Panc1 (cell line): Measurements from ENCODE around the gene CREM. TPM values are rescaled to one million over a fixed set of nuclear protein-coding genes. Genes with fewer than 3 reads are reported as not detected.

Experiments
- ATAC-seq: fragments of 200-7000 bp; cut with Tn5 transposase; 2 replicates; pipeline ENCODE4 v1.9.1; 2020; ENCODE audit warnings: mild to moderate bottlenecking, moderate library complexity
- BruUV-seq: library from RNA; stranded (reverse); fragments of 400-500 nt; replicated peaks from 2 replicates; lab custom pipeline; 2021; lab: Mats Ljungman, UMichigan
- CTCF ChIA-PET: fragments of 300-600 bp; sonication (Branson Sonifier 250); formaldehyde crosslinking; loops from one replicate; lab custom pipeline; 2022; ENCODE audit warnings: antibody characterized with exemption; lab: Charles Lee
- POLR2A ChIA-PET: fragments of 300-600 bp; sonication (Branson Sonifier 250); formaldehyde crosslinking; loops from one replicate; lab custom pipeline; 2022; ENCODE audit warnings: antibody characterized with exemption; lab: Charles Lee
- DNase-seq: peaks from one replicate; pipeline ENCODE4 v3.0.0-alpha.2; 2010; ENCODE audit warnings: low read depth, low spot score
- H3K27ac ChIP-seq: 2 replicates; pipeline ENCODE4 v1.5.1; 2011; ENCODE audit warnings: mild to moderate bottlenecking, low read length, inconsistent platforms
- H3K27me3 ChIP-seq: fragments of 200-500 bp; sonication (Bioruptor generic); 2 replicates; pipeline ENCODE4 v1.6.0; 2014; ENCODE audit warnings: low read length, inconsistent platforms; ENCODE audit not compliant: control insufficient read depth, insufficient read depth
- H3K36me3 ChIP-seq: fragments of 200-500 bp; sonication (Bioruptor generic); 2 replicates; pipeline ENCODE4 v1.5.1; 2014; ENCODE audit warnings: inconsistent platforms, mild to moderate bottlenecking, low read length, moderate library complexity; ENCODE audit not compliant: control insufficient read depth, insufficient read depth
- H3K4me1 ChIP-seq: 2 replicates; pipeline ENCODE4 v1.5.1; 2011; ENCODE audit warnings: inconsistent platforms, mild to moderate bottlenecking, low read length, moderate library complexity; ENCODE audit not compliant: control insufficient read depth, insufficient read depth
- H3K4me3 ChIP-seq, 2 experiments: 2 replicates each; pipeline ENCODE4 v1.5.1; 2011 to 2012; ENCODE audit warnings: low read depth in 2 of 2, low read length in 2 of 2, mild to moderate bottlenecking in 2 of 2, inconsistent platforms in 1 of 2, moderate library complexity in 1 of 2
- H3K9me3 ChIP-seq: fragments of 200-500 bp; sonication (Bioruptor generic); 2 replicates; pipeline ENCODE4 v1.5.1; 2014; ENCODE audit warnings: low read depth, mild to moderate bottlenecking, inconsistent platforms, low read length, moderate library complexity; ENCODE audit not compliant: control insufficient read depth, insufficient read depth
- POLR2AphosphoS5 ChIP-seq: IDR thresholded peaks from 2 replicates; pipeline ENCODE4 v1.6.1; 2012; ENCODE audit warnings: mild to moderate bottlenecking, low read depth, low read length, moderate library complexity
- REST ChIP-seq, 2 experiments: IDR thresholded peaks; 2 replicates each; pipeline ENCODE4 v1.6.1; 2011 to 2012; ENCODE audit warnings: low read depth in 2 of 2, control low read depth in 1 of 2, low read length in 1 of 2, mild to moderate bottlenecking in 1 of 2, moderate library complexity in 1 of 2; ENCODE audit not compliant: insufficient read depth in 1 of 2
- SIN3A ChIP-seq: IDR thresholded peaks from 2 replicates; pipeline ENCODE4 v1.6.1; 2012; ENCODE audit warnings: low read depth, mild to moderate bottlenecking, low read length, moderate library complexity, borderline replicate concordance; ENCODE audit not compliant: insufficient read depth
- TCF7L2 ChIP-seq: IDR thresholded peaks from 2 replicates; pipeline ENCODE4 v1.6.1; 2011; ENCODE audit warnings: mild to moderate bottlenecking, low read depth, low read length, inconsistent platforms
- in situ Hi-C: cut with HindIII; loops from 2 replicates; pipeline ENCODE4 v1.10.0; 2016; ENCODE audit warnings: low sequenced_read_pairs, low pct_unique_long_range_greater_than_20kb
- intact Hi-C: fragments of 100-400 bp; cut with micrococcal nuclease; formaldehyde crosslinking; loops from one replicate; pipeline ENCODE4 v1.10.0; 2022; ENCODE audit not compliant: unreplicated experiment
- total RNA-seq: library from RNA; stranded (reverse); gene quantifications from one replicate; pipeline ENCODE4 v1.2.1, GENCODE V29; 2021; ENCODE audit not compliant: unreplicated experiment
- TF ChIP-seq, protein P1 (sequence below): fragments of 450-650 bp; IDR thresholded peaks from 2 replicates; pipeline ENCODE4 v1.5.1; 2017; ENCODE audit warnings: mild to moderate bottlenecking

Gene CREM
- total RNA-seq, 1 experiment from 2014 or later = 13.7 TPM

GRCh38 chr10:35226507-35226906, 99.9 kb downstream of the CREM start:
- Histone ChIP-seq H3K27me3 (no peaks in the 10 kb centered on the region), H3K4me3 (no peak overlapping the region), H3K4me1 (no peaks in the 10 kb centered on the region), H3K9me3 (no peaks in the 10 kb centered on the region), H3K36me3 (no peaks in the 10 kb centered on the region), H3K27ac (no peak overlapping the region)
- BruUV-seq = no TSS peak
- ChIA-PET CTCF (no interaction called here), POLR2A (no interaction called here)
- no peak for ATAC-seq
- in situ Hi-C loops (no loop called here), intact Hi-C loops (no loop called here)
- no peak for TF ChIP-seq TCF7L2
- no peak for TF ChIP-seq REST (IDR thresholded peaks at IDR 0.05; ENCODE audit: insufficient read depth in 1 of 2, low read depth in 2 of 2, low read length in 1 of 2)
- no peak for TF ChIP-seq SIN3A
- TF ChIP-seq, protein P1, sequence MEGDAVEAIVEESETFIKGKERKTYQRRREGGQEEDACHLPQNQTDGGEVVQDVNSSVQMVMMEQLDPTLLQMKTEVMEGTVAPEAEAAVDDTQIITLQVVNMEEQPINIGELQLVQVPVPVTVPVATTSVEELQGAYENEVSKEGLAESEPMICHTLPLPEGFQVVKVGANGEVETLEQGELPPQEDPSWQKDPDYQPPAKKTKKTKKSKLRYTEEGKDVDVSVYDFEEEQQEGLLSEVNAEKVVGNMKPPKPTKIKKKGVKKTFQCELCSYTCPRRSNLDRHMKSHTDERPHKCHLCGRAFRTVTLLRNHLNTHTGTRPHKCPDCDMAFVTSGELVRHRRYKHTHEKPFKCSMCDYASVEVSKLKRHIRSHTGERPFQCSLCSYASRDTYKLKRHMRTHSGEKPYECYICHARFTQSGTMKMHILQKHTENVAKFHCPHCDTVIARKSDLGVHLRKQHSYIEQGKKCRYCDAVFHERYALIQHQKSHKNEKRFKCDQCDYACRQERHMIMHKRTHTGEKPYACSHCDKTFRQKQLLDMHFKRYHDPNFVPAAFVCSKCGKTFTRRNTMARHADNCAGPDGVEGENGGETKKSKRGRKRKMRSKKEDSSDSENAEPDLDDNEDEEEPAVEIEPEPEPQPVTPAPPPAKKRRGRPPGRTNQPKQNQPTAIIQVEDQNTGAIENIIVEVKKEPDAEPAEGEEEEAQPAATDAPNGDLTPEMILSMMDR = no peak
- no peak for TF ChIP-seq POLR2AphosphoS5
- no peak for DNase-seq

DNA sequence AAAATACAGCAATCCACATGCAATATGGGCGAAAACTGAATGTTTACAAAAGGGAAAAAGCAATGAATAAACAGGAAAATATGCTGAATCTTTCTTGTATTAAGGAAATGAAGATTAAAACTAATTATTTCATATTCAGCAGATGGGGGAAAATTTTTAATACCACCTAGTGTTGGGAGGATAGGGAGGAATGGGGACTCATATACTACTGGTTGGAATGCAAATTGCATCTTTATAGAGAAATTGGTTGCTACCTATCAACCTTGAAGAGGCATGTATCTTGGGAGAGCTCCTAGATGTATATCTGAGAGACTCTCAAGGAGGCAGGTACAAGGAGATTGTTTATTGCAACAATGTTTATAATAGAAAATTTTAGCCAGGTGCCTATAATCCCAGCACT, 101.4 kb downstream of the CREM start:
- no peaks in the 10 kb centered on the region for H3K4me1 ChIP-seq
- in situ Hi-C loops (no loop called here), intact Hi-C loops (no loop called here)
- H3K9me3 ChIP-seq = no peaks in the 10 kb centered on the region
- POLR2A ChIA-PET = no interaction called here
- ATAC-seq = no peak
- DNase-seq = no peak
- no peak overlapping the region for H3K27ac ChIP-seq
- no peaks in the 10 kb centered on the region for H3K36me3 ChIP-seq
- no peak overlapping the region for H3K4me3 ChIP-seq
- H3K27me3 ChIP-seq = no peaks in the 10 kb centered on the region
- CTCF ChIA-PET = no interaction called here
- no TSS peak for BruUV-seq
- TF ChIP-seq POLR2AphosphoS5 = no peak
- no peak for TF ChIP-seq SIN3A
- TF ChIP-seq, protein P1 = no peak
- no peak for TF ChIP-seq TCF7L2
- TF ChIP-seq REST (IDR thresholded peaks at IDR 0.05; ENCODE audit: insufficient read depth in 1 of 2, low read depth in 2 of 2, low read length in 1 of 2) = no peak
